ENCODE results near the gene ARSA. TPM values are rescaled to one million over a fixed set of nuclear protein-coding genes. Genes with fewer than 3 reads are reported as not detected.

The ARSA gene
- total RNA-seq, 4 donors from 2014 or later: 81.2 to 253 (median 99.1) TPM

GRCh38 chr22:50606165-50606945 lies 21.6 kb downstream of the ARSA start:
- no peak overlapping the region for H3K27ac ChIP-seq
- H3K27me3 ChIP-seq: peaks cover 61% of the 10 kb centered on the region

GRCh38 chr22:50605613-50606074 lies 22.3 kb downstream of the ARSA start:
- 90% methylated on average over 10 of the region's 20 CpGs; no CpG with 5 or more reads in 1 of the 2 donors for WGBS, 2 donors (ENCODE audit: low coverage in 1 of 2)
- Histone ChIP-seq H3K9me3 (no peaks in the 10 kb centered on the region), H3K4me3 (no peak overlapping the region), H3K27me3 (peaks cover 67% of the 10 kb centered on the region), H3K27ac (no peak overlapping the region), H3K4me1 (peaks cover 0 to 5% (median 2%) of the 10 kb centered on the region in 4 donors), H3K36me3 (no peaks in the 10 kb centered on the region)
- TF ChIP-seq, protein P1, sequence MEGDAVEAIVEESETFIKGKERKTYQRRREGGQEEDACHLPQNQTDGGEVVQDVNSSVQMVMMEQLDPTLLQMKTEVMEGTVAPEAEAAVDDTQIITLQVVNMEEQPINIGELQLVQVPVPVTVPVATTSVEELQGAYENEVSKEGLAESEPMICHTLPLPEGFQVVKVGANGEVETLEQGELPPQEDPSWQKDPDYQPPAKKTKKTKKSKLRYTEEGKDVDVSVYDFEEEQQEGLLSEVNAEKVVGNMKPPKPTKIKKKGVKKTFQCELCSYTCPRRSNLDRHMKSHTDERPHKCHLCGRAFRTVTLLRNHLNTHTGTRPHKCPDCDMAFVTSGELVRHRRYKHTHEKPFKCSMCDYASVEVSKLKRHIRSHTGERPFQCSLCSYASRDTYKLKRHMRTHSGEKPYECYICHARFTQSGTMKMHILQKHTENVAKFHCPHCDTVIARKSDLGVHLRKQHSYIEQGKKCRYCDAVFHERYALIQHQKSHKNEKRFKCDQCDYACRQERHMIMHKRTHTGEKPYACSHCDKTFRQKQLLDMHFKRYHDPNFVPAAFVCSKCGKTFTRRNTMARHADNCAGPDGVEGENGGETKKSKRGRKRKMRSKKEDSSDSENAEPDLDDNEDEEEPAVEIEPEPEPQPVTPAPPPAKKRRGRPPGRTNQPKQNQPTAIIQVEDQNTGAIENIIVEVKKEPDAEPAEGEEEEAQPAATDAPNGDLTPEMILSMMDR (IDR thresholded peaks at IDR 0.05): no peak
- TF ChIP-seq EP300 (IDR thresholded peaks at IDR 0.05; ENCODE audit: low read depth) (no peak), POLR2AphosphoS5 (IDR thresholded peaks at IDR 0.05) (no peak), POLR2A (IDR thresholded peaks at IDR 0.05) (no peak)
- intact Hi-C loops (cut with DNase I; ENCODE audit: low total_unique reads) (no loop called here), in situ Hi-C loops (cut with MboI; ENCODE audit: low pct_ligation_motif_present in 1 of 4, low pct_unique_long_range_greater_than_20kb in 1 of 4, low sequenced_read_pairs in 3 of 4) (no loop called here)
- DNase-seq: no peak

More at GRCh38 chr22:50606165-50606945, 21.6 kb downstream of the ARSA start:
- no peaks in the 10 kb centered on the region for H3K9me3 ChIP-seq
- H3K4me1 ChIP-seq: no peaks in the 10 kb centered on the region
- TF ChIP-seq EP300 (IDR thresholded peaks at IDR 0.05; ENCODE audit: low read depth): no peak
- TF ChIP-seq, protein P1 (IDR thresholded peaks at IDR 0.05): no peak
- TF ChIP-seq POLR2A (IDR thresholded peaks at IDR 0.05): no peak
- DNase-seq: no peak
- H3K36me3 ChIP-seq: no peaks in the 10 kb centered on the region
- 72% methylated on average over 19 of the region's 19 CpGs; no CpG with 5 or more reads in 1 of the 2 donors for WGBS, 2 donors (ENCODE audit: low coverage in 1 of 2)
- H3K4me3 ChIP-seq: no peak overlapping the region
- in situ Hi-C loops (cut with MboI; ENCODE audit: low pct_ligation_motif_present in 1 of 4, low pct_unique_long_range_greater_than_20kb in 1 of 4, low sequenced_read_pairs in 3 of 4): no loop called here
- intact Hi-C loops (cut with DNase I; ENCODE audit: low total_unique reads): no loop called here

- in situ Hi-C loops (cut with MboI; ENCODE audit: low pct_ligation_motif_present in 1 of 4, low pct_unique_long_range_greater_than_20kb in 1 of 4, low sequenced_read_pairs in 3 of 4) (no loop called here), intact Hi-C loops (cut with DNase I; ENCODE audit: low total_unique reads) (no loop called here)
- Histone ChIP-seq H3K27me3 (peaks cover 71% of the 10 kb centered on the region), H3K36me3 (no peaks in the 10 kb centered on the region), H3K27ac (no peak overlapping the region), H3K4me1 (peaks cover 0 to 8% (median 5%) of the 10 kb centered on the region in 4 donors), H3K4me3 (no peak overlapping the region), H3K9me3 (no peaks in the 10 kb centered on the region)
- 81% methylated on average over 20 of the region's 23 CpGs; no CpG with 5 or more reads in 1 of the 2 donors for WGBS, 2 donors (ENCODE audit: low coverage in 1 of 2)
- TF ChIP-seq POLR2AphosphoS5 (IDR thresholded peaks at IDR 0.05) (no peak), EP300 (IDR thresholded peaks at IDR 0.05; ENCODE audit: low read depth) (no peak), POLR2A (IDR thresholded peaks at IDR 0.05) (no peak)
- TF ChIP-seq, protein P1 (IDR thresholded peaks at IDR 0.05): no peak
- DNase-seq: no peak
Observed at GRCh38 chr22:50605002-50605612, 22.8 kb downstream of the ARSA start.

- Histone ChIP-seq H3K9me3 (no peaks in the 10 kb centered on the region), H3K4me3 (no peak overlapping the region), H3K27me3 (peaks cover 78% of the 10 kb centered on the region), H3K4me1 (peaks cover 0 to 12% (median 8%) of the 10 kb centered on the region in 4 donors), H3K27ac (no peak overlapping the region), H3K36me3 (no peaks in the 10 kb centered on the region)
- in situ Hi-C loops (cut with MboI; ENCODE audit: low pct_ligation_motif_present in 1 of 4, low pct_unique_long_range_greater_than_20kb in 1 of 4, low sequenced_read_pairs in 3 of 4): no loop called here
- 66% methylated on average over 96 of the region's 103 CpGs; no CpG with 5 or more reads in 1 of the 2 donors for WGBS, 2 donors (ENCODE audit: low coverage in 1 of 2)
- intact Hi-C loops (cut with DNase I; ENCODE audit: low total_unique reads): no loop called here
- no peak for TF ChIP-seq POLR2A (IDR thresholded peaks at IDR 0.05)
- no peak for TF ChIP-seq POLR2AphosphoS5 (IDR thresholded peaks at IDR 0.05)
- TF ChIP-seq, protein P1 (IDR thresholded peaks at IDR 0.05): no peak
- no peak for TF ChIP-seq EP300 (IDR thresholded peaks at IDR 0.05; ENCODE audit: low read depth)
- DNase-seq: no peak
Observed at GRCh38 chr22:50604256-50605001, 23.5 kb downstream of the ARSA start.

Measured in transverse colon (tissue), 4 donors.